Measurements from ENCODE around the gene ANKHD1. TPM values are rescaled to one million over a fixed set of nuclear protein-coding genes. Genes with fewer than 3 reads are reported as not detected.
A peak's percentile ranks its signal among the peaks of the same experiment; 100 is the strongest.
"Not testable (repeated sequence)": the region's sequence is repeated elsewhere in the genome, so short reads cannot be mapped to it uniquely, and the experiment has no call there.

Gene ANKHD1
- total and polyA plus RNA-seq, 9 of the 15 experiments (the other 6 are each of a cell fraction or from before 2014, with no cell fraction given) = 38.9 to 138 (median 78.7) TPM

- H3K9me1 ChIP-seq (ENCODE audit: control insufficient read depth, insufficient read depth, low read length); H3K9ac ChIP-seq (ENCODE audit: insufficient read depth in 1 of 2, low read depth in 2 of 2, low read length in 2 of 2); in situ Hi-C loops (cut with MboI); intact Hi-C loops (cut with micrococcal nuclease); H3K27ac ChIP-seq (ENCODE audit: extremely low read depth, low read depth, low read length); H3K9me3 ChIP-seq (replicated peaks; ENCODE audit: control insufficient read depth, insufficient read depth, low read depth, low read length); H3K4me2 ChIP-seq (ENCODE audit: insufficient read depth, low read length); FAIRE-seq; H3K4me3 ChIP-seq; DNase-seq (ENCODE audit: extremely low read depth in 1 of 4, low spot score in 3 of 4); POLR2A ChIA-PET; H3K79me2 ChIP-seq (ENCODE audit: control insufficient read depth, insufficient read depth, low read length); ATAC-seq; H3K27me3 ChIP-seq (ENCODE audit: control insufficient read depth in 2 of 2, insufficient read depth in 2 of 2, low read length in 2 of 2); H4K20me1 ChIP-seq (replicated peaks; ENCODE audit: control insufficient read depth, insufficient read depth, low read length); CTCF ChIA-PET (ENCODE audit: low intra/inter-chr PET ratio); BruUV-seq (replicated peaks); H3K4me1 ChIP-seq (replicated peaks in 1 of 2; ENCODE audit: control insufficient read depth in 2 of 2, insufficient read depth in 2 of 2, low read length in 2 of 2); H2AFZ ChIP-seq (ENCODE audit: low read depth, low read length): not testable (repeated sequence)
- 97% methylated on average over 4 of the region's 4 CpGs for WGBS (ENCODE audit: insufficient coverage, low coverage, missing lambda C conversion rate)
- TF ChIP-seq BCOR (IDR thresholded peaks at IDR 0.05) (0 out of 2 replicates have a peak, but pooled peaks have one; percentile 46), NFIC (IDR thresholded peaks at IDR 0.05) (peak; percentile 74)
- peaks cover 41% of the 10 kb centered on the region for H3K36me3 ChIP-seq (ENCODE audit: control insufficient read depth, insufficient read depth, low read length)
Observed at GRCh38 chr5:140457368-140457767, 55.7 kb downstream of the ANKHD1 start.

- no peaks in the 10 kb centered on the region for H3K9me3 ChIP-seq (replicated peaks; ENCODE audit: control insufficient read depth, insufficient read depth, low read depth, low read length)
- H3K4me3 ChIP-seq = no peak overlapping the region
- no peaks in the 10 kb centered on the region for H3K9me1 ChIP-seq (ENCODE audit: control insufficient read depth, insufficient read depth, low read length)
- no peak for ATAC-seq
- CTCF ChIA-PET (ENCODE audit: low intra/inter-chr PET ratio) = no interaction called here
- BruUV-seq (replicated peaks) = no TSS peak
- WGBS (ENCODE audit: insufficient coverage, low coverage, missing lambda C conversion rate) = 100% methylated on average over 1 of the region's 1 CpG
- no peak for DNase-seq (ENCODE audit: extremely low read depth in 1 of 4, low spot score in 3 of 4)
- TF ChIP-seq CEBPG (CRISPR knock-in tag; IDR thresholded peaks at IDR 0.05) (no peak), CEBPG (tag; conservative IDR thresholded peaks at IDR 0.05 in 1 of 2, IDR thresholded peaks at IDR 0.05 in 1 of 2) (peak; percentile 56 to 73), ZNF121 (CRISPR knock-in tag; conservative IDR thresholded peaks at IDR 0.05) (peak; percentile 89), ZNF507 (tag; conservative IDR thresholded peaks at IDR 0.05) (no peak), CEBPB (tag; IDR thresholded peaks at IDR 0.05) (peak; percentile 30; the same call in 1 of the 2 replicates), ATF3 (IDR thresholded peaks at IDR 0.05) (peak; percentile 43; the same call in 1 of the 2 replicates), ATF3 (CRISPR knock-in tag; conservative IDR thresholded peaks at IDR 0.05) (no peak)
- no peaks in the 10 kb centered on the region for H3K27me3 ChIP-seq (ENCODE audit: control insufficient read depth in 2 of 2, insufficient read depth in 2 of 2, low read length in 2 of 2)
- H3K4me1 ChIP-seq (replicated peaks in 1 of 2; ENCODE audit: control insufficient read depth in 2 of 2, insufficient read depth in 2 of 2, low read length in 2 of 2) = no peaks in the 10 kb centered on the region
- no peaks in the 10 kb centered on the region for H4K20me1 ChIP-seq (replicated peaks; ENCODE audit: control insufficient read depth, insufficient read depth, low read length)
- in situ Hi-C loops (cut with MboI) = no loop called here
- no peak overlapping the region for H3K9ac ChIP-seq (ENCODE audit: insufficient read depth in 1 of 2, low read depth in 2 of 2, low read length in 2 of 2)
- no peak for FAIRE-seq
- POLR2A ChIA-PET = interaction anchor here (1.0 kb wide), 1 partner anchor 38 kb away, joined by 3 read pairs; no protein-coding TSS in a partner anchor
- H3K4me2 ChIP-seq (ENCODE audit: insufficient read depth, low read length) = no peak overlapping the region
- intact Hi-C loops (cut with micrococcal nuclease) = no loop called here
- H3K79me2 ChIP-seq (ENCODE audit: control insufficient read depth, insufficient read depth, low read length) = no peaks in the 10 kb centered on the region; the same call in 1 of the 3 replicates
- H3K27ac ChIP-seq (ENCODE audit: extremely low read depth, low read depth, low read length) = no peak overlapping the region
- no peak overlapping the region for H2AFZ ChIP-seq (ENCODE audit: low read depth, low read length)
- peaks cover 69% of the 10 kb centered on the region; the same call in 2 of the 3 replicates for H3K36me3 ChIP-seq (ENCODE audit: control insufficient read depth, insufficient read depth, low read length)
Observed at GRCh38 chr5:140466981-140467742, 65.5 kb downstream of the ANKHD1 start.
